PFSK-1 (cell line): ENCODE data around the gene IL1RAP.

Source experiments
- FOXP2 ChIP-seq: optimal IDR thresholded peaks from 2 replicates; pipeline ENCODE3; 2011; ENCODE audit warnings: borderline replicate concordance, control low read depth, inconsistent platforms; ENCODE audit not compliant: insufficient read depth; ENCODE audit errors: extremely low read length, extremely low read depth
- POLR2AphosphoS5 ChIP-seq: IDR thresholded peaks from 2 replicates; pipeline ENCODE4 v1.6.1; 2012; ENCODE audit warnings: low read depth, mild to moderate bottlenecking, control low read depth, low read length, moderate library complexity
- SIN3A ChIP-seq: IDR thresholded peaks from 2 replicates; pipeline ENCODE4 v1.6.1; 2012; ENCODE audit warnings: mild to moderate bottlenecking, low read length, moderate library complexity, borderline replicate concordance; ENCODE audit not compliant: insufficient read depth
- TAF1 ChIP-seq: IDR thresholded peaks from 2 replicates; pipeline ENCODE4 v1.6.1; 2012; ENCODE audit warnings: low read length, control low read depth, borderline replicate concordance; ENCODE audit not compliant: insufficient read depth
- TF ChIP-seq, protein P1 (sequence below), 2 experiments: IDR thresholded peaks; 2 replicates each; pipeline versions ENCODE4 v1.6.1 to v1.8.0; 2011 to 2012; ENCODE audit warnings: low read depth in 2 of 2, low read length in 2 of 2, control low read depth in 1 of 2, inconsistent platforms in 1 of 2, mild to moderate bottlenecking in 1 of 2, moderate library complexity in 1 of 2; ENCODE audit not compliant: insufficient read depth in 1 of 2

The IL1RAP gene

GRCh38 chr3:190616637-190617036 is 102.8 kb downstream of the IL1RAP start:
- TF ChIP-seq FOXP2 (no peak), TAF1 (no peak), SIN3A (no peak), POLR2AphosphoS5 (no peak)
- TF ChIP-seq, protein P1, sequence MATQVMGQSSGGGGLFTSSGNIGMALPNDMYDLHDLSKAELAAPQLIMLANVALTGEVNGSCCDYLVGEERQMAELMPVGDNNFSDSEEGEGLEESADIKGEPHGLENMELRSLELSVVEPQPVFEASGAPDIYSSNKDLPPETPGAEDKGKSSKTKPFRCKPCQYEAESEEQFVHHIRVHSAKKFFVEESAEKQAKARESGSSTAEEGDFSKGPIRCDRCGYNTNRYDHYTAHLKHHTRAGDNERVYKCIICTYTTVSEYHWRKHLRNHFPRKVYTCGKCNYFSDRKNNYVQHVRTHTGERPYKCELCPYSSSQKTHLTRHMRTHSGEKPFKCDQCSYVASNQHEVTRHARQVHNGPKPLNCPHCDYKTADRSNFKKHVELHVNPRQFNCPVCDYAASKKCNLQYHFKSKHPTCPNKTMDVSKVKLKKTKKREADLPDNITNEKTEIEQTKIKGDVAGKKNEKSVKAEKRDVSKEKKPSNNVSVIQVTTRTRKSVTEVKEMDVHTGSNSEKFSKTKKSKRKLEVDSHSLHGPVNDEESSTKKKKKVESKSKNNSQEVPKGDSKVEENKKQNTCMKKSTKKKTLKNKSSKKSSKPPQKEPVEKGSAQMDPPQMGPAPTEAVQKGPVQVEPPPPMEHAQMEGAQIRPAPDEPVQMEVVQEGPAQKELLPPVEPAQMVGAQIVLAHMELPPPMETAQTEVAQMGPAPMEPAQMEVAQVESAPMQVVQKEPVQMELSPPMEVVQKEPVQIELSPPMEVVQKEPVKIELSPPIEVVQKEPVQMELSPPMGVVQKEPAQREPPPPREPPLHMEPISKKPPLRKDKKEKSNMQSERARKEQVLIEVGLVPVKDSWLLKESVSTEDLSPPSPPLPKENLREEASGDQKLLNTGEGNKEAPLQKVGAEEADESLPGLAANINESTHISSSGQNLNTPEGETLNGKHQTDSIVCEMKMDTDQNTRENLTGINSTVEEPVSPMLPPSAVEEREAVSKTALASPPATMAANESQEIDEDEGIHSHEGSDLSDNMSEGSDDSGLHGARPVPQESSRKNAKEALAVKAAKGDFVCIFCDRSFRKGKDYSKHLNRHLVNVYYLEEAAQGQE (IDR thresholded peaks at IDR 0.05; ENCODE audit: insufficient read depth in 1 of 2, low read depth in 2 of 2, low read length in 2 of 2) = no peak

DNA sequence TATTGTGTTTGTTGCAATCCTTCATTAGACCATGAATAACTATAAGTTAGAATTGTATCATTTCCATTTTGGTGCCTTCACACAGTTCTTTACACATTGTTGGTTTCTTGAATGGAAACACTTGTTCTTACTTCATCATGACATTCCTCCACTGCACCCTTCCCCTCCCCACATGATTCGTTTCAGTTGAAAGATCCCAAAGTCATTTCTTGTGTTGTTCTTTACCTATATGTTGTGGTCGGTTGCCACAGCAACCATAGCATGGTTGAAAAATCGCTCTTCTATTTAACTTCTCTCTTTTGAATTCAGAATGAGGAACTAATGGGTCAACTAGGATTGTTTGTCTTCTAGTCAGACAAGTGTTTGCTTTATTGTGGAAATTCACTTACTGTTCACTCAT is 103.3 kb downstream of the IL1RAP start:
- TF ChIP-seq SIN3A = no peak
- no peak for TF ChIP-seq POLR2AphosphoS5
- TF ChIP-seq, protein P1 (IDR thresholded peaks at IDR 0.05; ENCODE audit: insufficient read depth in 1 of 2, low read depth in 2 of 2, low read length in 2 of 2) = no peak
- TF ChIP-seq FOXP2 = no peak
- no peak for TF ChIP-seq TAF1

GRCh38 chr3:190618330-190619030 is 104.6 kb downstream of the IL1RAP start:
- no peak for TF ChIP-seq FOXP2
- TF ChIP-seq, protein P1 (IDR thresholded peaks at IDR 0.05; ENCODE audit: insufficient read depth in 1 of 2, low read depth in 2 of 2, low read length in 2 of 2) = no peak
- no peak for TF ChIP-seq SIN3A
- TF ChIP-seq POLR2AphosphoS5 = no peak
- no peak for TF ChIP-seq TAF1

GRCh38 chr3:190619353-190619752 is 105.5 kb downstream of the IL1RAP start:
- TF ChIP-seq FOXP2 = no peak
- no peak for TF ChIP-seq SIN3A
- no peak for TF ChIP-seq POLR2AphosphoS5
- TF ChIP-seq, protein P1 (IDR thresholded peaks at IDR 0.05; ENCODE audit: insufficient read depth in 1 of 2, low read depth in 2 of 2, low read length in 2 of 2) = no peak
- no peak for TF ChIP-seq TAF1

GRCh38 chr3:190619761-190620160 is 105.9 kb downstream of the IL1RAP start:
- no peak for TF ChIP-seq POLR2AphosphoS5
- no peak for TF ChIP-seq TAF1
- TF ChIP-seq, protein P1 (IDR thresholded peaks at IDR 0.05; ENCODE audit: insufficient read depth in 1 of 2, low read depth in 2 of 2, low read length in 2 of 2) = no peak
- no peak for TF ChIP-seq FOXP2
- no peak for TF ChIP-seq SIN3A
